Mesodermal cell (in vitro differentiated cells): ENCODE data around the gene CNDP2.

Source experiments
- H3K27ac ChIP-seq: 2 replicates; pipeline ENCODE4 v1.7.0; 2013; ENCODE audit warnings: mild to moderate bottlenecking, low read depth, low read length, moderate library complexity; ENCODE audit not compliant: severe bottlenecking
- H3K36me3 ChIP-seq: 2 replicates; pipeline ENCODE4 v1.7.1; 2013; ENCODE audit warnings: mild to moderate bottlenecking, low read length, moderate library complexity; ENCODE audit not compliant: control insufficient read depth, insufficient read depth
- H3K4me1 ChIP-seq: one replicate; pipeline ENCODE4 v1.7.1; 2013; ENCODE audit warnings: mild to moderate bottlenecking, low read length; ENCODE audit not compliant: insufficient read depth, control insufficient read depth, poor library complexity, severe bottlenecking
- H3K4me3 ChIP-seq: 2 replicates; pipeline ENCODE4 v1.7.0; 2013; ENCODE audit warnings: low read length, control low read depth, mild to moderate bottlenecking; ENCODE audit not compliant: insufficient read depth, poor library complexity, severe bottlenecking; ENCODE audit errors: extremely low read depth
- H3K9me3 ChIP-seq: 2 replicates; pipeline ENCODE4 v1.7.1; 2013; ENCODE audit warnings: mild to moderate bottlenecking, low read length, moderate library complexity; ENCODE audit not compliant: control insufficient read depth
- WGBS, 2 experiments: methylation state at CpG; one replicate each; pipeline ENCODE4 v1.1.5; 2013; ENCODE audit warnings: missing lambda C conversion rate in 2 of 2; ENCODE audit not compliant: insufficient coverage in 2 of 2; 5-methylcytosine and 5-hydroxymethylcytosine counted together

CNDP2 gene

GRCh38 chr18:74534981-74535649, 39.0 kb downstream of the CNDP2 start:
- Histone ChIP-seq H3K27ac (no peak overlapping the region), H3K9me3 (no peaks in the 10 kb centered on the region), H3K36me3 (no peaks in the 10 kb centered on the region), H3K4me3 (no peak overlapping the region), H3K4me1 (no peaks in the 10 kb centered on the region)
- WGBS, 2 experiments, result 85 to 90% methylated on average over 4 to 7 of the region's 9 CpGs

GRCh38 chr18:74539289-74539688, 43.1 kb downstream of the CNDP2 start:
- Histone ChIP-seq H3K27ac (no peak overlapping the region), H3K4me3 (no peak overlapping the region), H3K4me1 (no peaks in the 10 kb centered on the region), H3K36me3 (no peaks in the 10 kb centered on the region), H3K9me3 (no peaks in the 10 kb centered on the region)
- 93 to 96% methylated on average over 8 to 11 of the region's 11 CpGs for WGBS, 2 experiments

GRCh38 chr18:74540652-74541421, 44.7 kb downstream of the CNDP2 start:
- Histone ChIP-seq H3K36me3 (no peaks in the 10 kb centered on the region), H3K4me1 (no peaks in the 10 kb centered on the region), H3K9me3 (no peaks in the 10 kb centered on the region), H3K27ac (no peak overlapping the region), H3K4me3 (no peak overlapping the region)
- WGBS, 2 experiments, result 85 to 86% methylated on average over 14 to 20 of the region's 20 CpGs

- Histone ChIP-seq H3K9me3 (no peaks in the 10 kb centered on the region), H3K4me3 (no peak overlapping the region), H3K4me1 (no peaks in the 10 kb centered on the region), H3K27ac (no peak overlapping the region), H3K36me3 (no peaks in the 10 kb centered on the region)
- WGBS, 2 experiments, result 79 to 89% methylated on average over 10 to 11 of the region's 15 CpGs
Observed at GRCh38 chr18:74541703-74542555, 45.8 kb downstream of the CNDP2 start.

- Histone ChIP-seq H3K4me1 (no peaks in the 10 kb centered on the region), H3K9me3 (peaks cover 25% of the 10 kb centered on the region), H3K27ac (no peak overlapping the region), H3K4me3 (no peak overlapping the region), H3K36me3 (no peaks in the 10 kb centered on the region)
- 82 to 84% methylated on average over 8 of the region's 8 CpGs for WGBS, 2 experiments
Observed at GRCh38 chr18:74544898-74545297, 48.7 kb downstream of the CNDP2 start.

- H3K4me3 ChIP-seq, result no peak overlapping the region
- no peak overlapping the region for H3K27ac ChIP-seq
- H3K4me1 ChIP-seq, result no peaks in the 10 kb centered on the region
- 96 to 99% methylated on average over 8 to 9 of the region's 11 CpGs for WGBS, 2 experiments
- H3K36me3 ChIP-seq, result no peaks in the 10 kb centered on the region
- H3K9me3 ChIP-seq, result peaks cover 33% of the 10 kb centered on the region
Observed at GRCh38 chr18:74546007-74546406, 49.8 kb downstream of the CNDP2 start.

- Histone ChIP-seq H3K27ac (no peak overlapping the region), H3K9me3 (peaks cover 40% of the 10 kb centered on the region), H3K36me3 (no peaks in the 10 kb centered on the region), H3K4me3 (no peak overlapping the region), H3K4me1 (no peaks in the 10 kb centered on the region)
- 88% methylated on average over 4 to 5 of the region's 9 CpGs for WGBS, 2 experiments
Observed at GRCh38 chr18:74546751-74547530, 50.8 kb downstream of the CNDP2 start.

GRCh38 chr18:74547860-74548259, 51.7 kb downstream of the CNDP2 start:
- 82 to 94% methylated on average over 4 of the region's 7 CpGs for WGBS, 2 experiments
- Histone ChIP-seq H3K4me3 (no peak overlapping the region), H3K27ac (no peak overlapping the region), H3K9me3 (peaks cover 40% of the 10 kb centered on the region), H3K4me1 (no peaks in the 10 kb centered on the region), H3K36me3 (no peaks in the 10 kb centered on the region)

GRCh38 chr18:74549591-74550104, 53.5 kb downstream of the CNDP2 start:
- H3K4me3 ChIP-seq, result no peak overlapping the region
- peaks cover 40% of the 10 kb centered on the region for H3K9me3 ChIP-seq
- WGBS, 2 experiments, result 78 to 89% methylated on average over 1 of the region's 1 CpG
- H3K36me3 ChIP-seq, result no peaks in the 10 kb centered on the region
- no peak overlapping the region for H3K27ac ChIP-seq
- no peaks in the 10 kb centered on the region for H3K4me1 ChIP-seq

GRCh38 chr18:74550886-74551285, 54.7 kb downstream of the CNDP2 start:
- Histone ChIP-seq H3K9me3 (peaks cover 40% of the 10 kb centered on the region), H3K27ac (no peak overlapping the region), H3K36me3 (no peaks in the 10 kb centered on the region), H3K4me3 (no peak overlapping the region), H3K4me1 (no peaks in the 10 kb centered on the region)
- WGBS, 2 experiments, result 84 to 94% methylated on average over 4 to 6 of the region's 6 CpGs
